ENCODE data around the gene PRSS27.

DNA sequence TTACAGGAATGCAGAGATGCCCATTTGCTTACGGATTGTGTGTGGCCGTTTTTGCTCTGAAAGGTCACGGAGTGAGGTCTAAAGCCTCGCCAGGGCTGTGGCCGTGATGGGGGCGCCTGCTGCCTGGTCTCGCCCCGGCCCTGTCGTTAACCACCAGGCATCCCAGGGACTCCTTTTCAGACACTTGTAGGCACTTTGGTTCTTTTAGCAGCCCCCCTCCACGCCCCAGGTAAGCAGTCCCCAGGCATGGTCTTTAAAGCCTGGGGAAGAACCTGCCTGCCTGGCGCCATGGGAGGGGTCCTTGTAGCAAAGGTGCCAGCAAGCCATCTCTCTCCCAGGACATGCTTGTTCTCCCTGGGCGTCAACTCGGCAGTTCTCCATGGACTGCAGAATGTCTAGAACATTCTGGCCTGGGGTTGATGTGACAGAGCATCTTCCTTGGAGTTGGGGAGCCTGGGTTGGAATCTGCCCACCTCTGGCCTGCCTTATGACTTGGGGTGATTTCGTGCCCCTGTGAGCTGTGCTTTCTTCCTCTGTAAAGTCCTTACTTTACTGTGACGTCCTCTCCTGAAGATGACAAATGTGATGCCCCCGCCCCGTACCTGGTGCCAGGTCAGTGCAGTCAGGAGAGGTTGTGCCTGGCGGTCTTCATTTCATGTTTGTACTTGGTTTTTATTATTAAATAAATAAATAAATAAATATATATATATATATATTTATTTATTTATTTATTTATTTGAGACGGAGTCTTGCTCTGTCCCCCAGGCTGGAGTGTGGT lies 32.3 kb downstream of the PRSS27 start:
- TF ChIP-seq, protein P1, sequence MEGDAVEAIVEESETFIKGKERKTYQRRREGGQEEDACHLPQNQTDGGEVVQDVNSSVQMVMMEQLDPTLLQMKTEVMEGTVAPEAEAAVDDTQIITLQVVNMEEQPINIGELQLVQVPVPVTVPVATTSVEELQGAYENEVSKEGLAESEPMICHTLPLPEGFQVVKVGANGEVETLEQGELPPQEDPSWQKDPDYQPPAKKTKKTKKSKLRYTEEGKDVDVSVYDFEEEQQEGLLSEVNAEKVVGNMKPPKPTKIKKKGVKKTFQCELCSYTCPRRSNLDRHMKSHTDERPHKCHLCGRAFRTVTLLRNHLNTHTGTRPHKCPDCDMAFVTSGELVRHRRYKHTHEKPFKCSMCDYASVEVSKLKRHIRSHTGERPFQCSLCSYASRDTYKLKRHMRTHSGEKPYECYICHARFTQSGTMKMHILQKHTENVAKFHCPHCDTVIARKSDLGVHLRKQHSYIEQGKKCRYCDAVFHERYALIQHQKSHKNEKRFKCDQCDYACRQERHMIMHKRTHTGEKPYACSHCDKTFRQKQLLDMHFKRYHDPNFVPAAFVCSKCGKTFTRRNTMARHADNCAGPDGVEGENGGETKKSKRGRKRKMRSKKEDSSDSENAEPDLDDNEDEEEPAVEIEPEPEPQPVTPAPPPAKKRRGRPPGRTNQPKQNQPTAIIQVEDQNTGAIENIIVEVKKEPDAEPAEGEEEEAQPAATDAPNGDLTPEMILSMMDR (IDR thresholded peaks at IDR 0.05): no peak
- TF ChIP-seq ZFX (IDR thresholded peaks at IDR 0.05; ENCODE audit: borderline replicate concordance): no peak

All from 22Rv1 (cell line).